ENCODE data around the gene TNS2. TPM values are rescaled to one million over a fixed set of nuclear protein-coding genes. Genes with fewer than 3 reads are reported as not detected.

Gene TNS2
- total and polyA plus RNA-seq, 10 of the 15 experiments (the other 5 are each of a cell fraction or from before 2014, with no cell fraction given): 0.03 to 0.72 (median 0.16) TPM; not detected in 4

DNA sequence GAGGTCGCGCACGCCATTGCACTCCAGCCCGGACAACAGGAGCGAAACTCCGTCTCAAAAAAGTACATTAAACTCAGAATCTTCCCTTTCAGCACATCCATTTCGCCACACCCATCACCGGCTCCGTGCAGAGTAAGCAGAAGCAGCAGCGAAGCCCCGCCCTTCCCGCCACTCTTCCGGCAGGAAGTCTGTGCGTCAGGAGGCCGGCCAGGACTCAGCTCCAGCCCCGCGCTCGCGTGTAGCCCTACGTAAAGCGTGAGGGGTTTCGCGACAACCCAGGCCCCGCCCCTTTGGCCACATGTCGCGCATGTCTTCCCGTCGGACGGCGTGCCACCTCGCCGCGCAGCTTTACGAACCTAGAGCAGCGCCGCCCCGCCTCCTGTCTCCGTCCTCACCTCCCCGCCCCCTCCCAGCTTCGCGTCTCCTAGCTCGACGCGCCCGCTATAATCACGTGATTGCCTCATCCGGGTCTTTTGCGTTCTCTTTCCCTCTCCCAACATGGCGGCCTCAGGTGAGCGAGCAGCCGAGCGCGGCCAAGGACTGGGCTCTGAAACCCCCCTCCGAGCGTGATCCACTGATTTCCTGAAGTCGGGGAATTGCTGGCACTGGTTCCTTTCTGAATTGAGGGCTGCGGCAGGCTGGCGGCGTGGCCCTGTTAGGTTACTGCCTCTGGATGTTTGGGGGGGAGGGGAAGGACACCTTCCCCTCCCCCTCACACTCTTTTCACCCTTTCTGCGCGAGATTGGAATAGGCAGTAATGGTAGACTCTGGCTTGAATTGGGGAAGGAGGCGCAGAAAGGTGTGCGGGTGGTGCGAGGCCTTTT is 43.7 kb upstream of the TNS2 start, which contains the start of gene EIF4B (continued):
- TF ChIP-seq TAF1 (IDR thresholded peaks at IDR 0.05; ENCODE audit: borderline replicate concordance, low read depth, low read length) (peak; percentile 91), POLR2AphosphoS5 (IDR thresholded peaks at IDR 0.05; ENCODE audit: low read length) (peak; percentile 80), STAT1 (conservative IDR thresholded peaks at IDR 0.05) (no peak; the same call in 1 of the 2 replicates), KLF5 (IDR thresholded peaks at IDR 0.05; ENCODE audit: partially characterized antibody) (peak; percentile 70), ETV6 (conservative IDR thresholded peaks at IDR 0.05 in 1 of 2, IDR thresholded peaks at IDR 0.05 in 1 of 2; ENCODE audit: borderline replicate concordance in 1 of 2, low read depth in 1 of 2) (no peak), IRF5 (IDR thresholded peaks at IDR 0.05; ENCODE audit: borderline replicate concordance) (no peak), MYB (IDR thresholded peaks at IDR 0.05; ENCODE audit: borderline replicate concordance, low read depth, low read length) (no peak), SMAD1 (IDR thresholded peaks at IDR 0.05; ENCODE audit: low read depth, partially characterized antibody) (peak; percentile 63), ESRRA (IDR thresholded peaks at IDR 0.05; ENCODE audit: low read length) (0 out of 2 replicates have a peak, but pooled peaks have one; percentile 41), RBBP5 (conservative IDR thresholded peaks at IDR 0.05) (0 out of 2 replicates have a peak, but pooled peaks have one; percentile 27), ZNF687 (IDR thresholded peaks at IDR 0.05) (0 out of 2 replicates have a peak, but pooled peaks have one; percentile 35), IKZF1 (conservative IDR thresholded peaks at IDR 0.05) (peak; percentile 66), RFX5 (IDR thresholded peaks at IDR 0.05; ENCODE audit: low read depth, low read length) (peak; percentile 35; the same call in 1 of the 2 replicates), YY1 (IDR thresholded peaks at IDR 0.05; ENCODE audit: low read depth, low read length) (peak; percentile 96), EGR1 (IDR thresholded peaks at IDR 0.05; ENCODE audit: borderline replicate concordance in 1 of 2, low read depth in 2 of 2, low read length in 2 of 2) (0 out of 3 replicates have a peak, but pooled peaks of 1 of the 2 experiments have one; percentile 4), HDGF (IDR thresholded peaks at IDR 0.05) (peak; percentile 100), HDAC6 (IDR thresholded peaks at IDR 0.05; ENCODE audit: unreplicated experiment) (peak; percentile 2), MXI1 (IDR thresholded peaks at IDR 0.05; ENCODE audit: low read depth, low read length) (peak; percentile 82; the same call in 1 of the 2 replicates), ATF7 (IDR thresholded peaks at IDR 0.05; ENCODE audit: low read depth) (no peak)
- TF ChIP-seq, protein P1, sequence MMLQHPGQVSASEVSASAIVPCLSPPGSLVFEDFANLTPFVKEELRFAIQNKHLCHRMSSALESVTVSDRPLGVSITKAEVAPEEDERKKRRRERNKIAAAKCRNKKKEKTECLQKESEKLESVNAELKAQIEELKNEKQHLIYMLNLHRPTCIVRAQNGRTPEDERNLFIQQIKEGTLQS (IDR thresholded peaks at IDR 0.05; ENCODE audit: borderline replicate concordance, extremely low read depth, low read depth, low read length): peak; percentile 54; the same call in 1 of the 2 replicates
- TF ChIP-seq, protein P2, sequence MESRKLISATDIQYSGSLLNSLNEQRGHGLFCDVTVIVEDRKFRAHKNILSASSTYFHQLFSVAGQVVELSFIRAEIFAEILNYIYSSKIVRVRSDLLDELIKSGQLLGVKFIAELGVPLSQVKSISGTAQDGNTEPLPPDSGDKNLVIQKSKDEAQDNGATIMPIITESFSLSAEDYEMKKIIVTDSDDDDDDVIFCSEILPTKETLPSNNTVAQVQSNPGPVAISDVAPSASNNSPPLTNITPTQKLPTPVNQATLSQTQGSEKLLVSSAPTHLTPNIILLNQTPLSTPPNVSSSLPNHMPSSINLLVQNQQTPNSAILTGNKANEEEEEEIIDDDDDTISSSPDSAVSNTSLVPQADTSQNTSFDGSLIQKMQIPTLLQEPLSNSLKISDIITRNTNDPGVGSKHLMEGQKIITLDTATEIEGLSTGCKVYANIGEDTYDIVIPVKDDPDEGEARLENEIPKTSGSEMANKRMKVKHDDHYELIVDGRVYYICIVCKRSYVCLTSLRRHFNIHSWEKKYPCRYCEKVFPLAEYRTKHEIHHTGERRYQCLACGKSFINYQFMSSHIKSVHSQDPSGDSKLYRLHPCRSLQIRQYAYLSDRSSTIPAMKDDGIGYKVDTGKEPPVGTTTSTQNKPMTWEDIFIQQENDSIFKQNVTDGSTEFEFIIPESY (IDR thresholded peaks at IDR 0.05): 0 out of 2 replicates have a peak, but pooled peaks have one; percentile 15

All from GM12878 (cell line).